Esophagus mucosa (tissue), 1 donor: ENCODE measurements around the gene TMEM52. TPM values are rescaled to one million over a fixed set of nuclear protein-coding genes. Genes with fewer than 3 reads are reported as not detected.

ENCODE experiments used
- total RNA-seq: library from RNA; stranded (reverse); gene quantifications from one replicate; pipeline ENCODE4 v1.2.4, GENCODE V29; 2023
- donor health status: DM: yes; HTN: yes; CAD: no.

Gene TMEM52
- total RNA-seq, 1 donor from 2014 or later, result 0.32 TPM

Other genes with a start within 250 kb of the TMEM52 start
- 17.4 TPM for gene SLC35E2B, start 226.5 kb downstream of the TMEM52 start, total RNA-seq
- 15.7 TPM for gene CDK11A, start 194.9 kb downstream of the TMEM52 start, total RNA-seq
- 31.8 TPM for gene NADK, start 140.8 kb downstream of the TMEM52 start, total RNA-seq
- gene GNB1, start 28.2 kb downstream of the TMEM52 start, total RNA-seq, result 148 TPM
- gene CALML6, start 4.0 kb downstream of the TMEM52 start, total RNA-seq, result 0.20 TPM
- not detected for gene CFAP74, start 84.5 kb upstream of the TMEM52 start, total RNA-seq
- 0.36 TPM for gene GABRD, start 100.1 kb upstream of the TMEM52 start, total RNA-seq
- 21.3 TPM for gene PRKCZ, start 131.1 kb upstream of the TMEM52 start, total RNA-seq